Astrocyte of the spinal cord (primary cell): ENCODE data around the gene PPP1R9A.
A peak's percentile ranks its signal among the peaks of the same experiment; 100 is the strongest.

ENCODE experiments used
- DNase-seq: peaks from one replicate; pipeline ENCODE4 v3.0.0; 2011; ENCODE audit warnings: low read depth, low spot score
- H3K4me3 ChIP-seq: 2 replicates; pipeline ENCODE4 v1.5.1; 2011; ENCODE audit warnings: low read depth, mild to moderate bottlenecking, low read length, moderate library complexity
- in situ Hi-C: cut with HindIII; loops from 2 replicates; pipeline ENCODE4 v1.10.0; 2017; ENCODE audit warnings: low sequenced_read_pairs
- TF ChIP-seq, protein P1 (sequence below): IDR thresholded peaks from 2 replicates; pipeline ENCODE4 v1.5.1; 2012; ENCODE audit warnings: low read depth, mild to moderate bottlenecking, low read length, inconsistent platforms

Gene PPP1R9A

GRCh38 chr7:95324431-95324830 is 417.0 kb downstream of the PPP1R9A start, which contains the start of gene PON1:
Gene PON1 (minus strand): TSS chr7:95324532. CDS start chr7:95324475, 57 bp downstream.
- in situ Hi-C loops: no loop called here
- no peak for DNase-seq
- TF ChIP-seq, protein P1, sequence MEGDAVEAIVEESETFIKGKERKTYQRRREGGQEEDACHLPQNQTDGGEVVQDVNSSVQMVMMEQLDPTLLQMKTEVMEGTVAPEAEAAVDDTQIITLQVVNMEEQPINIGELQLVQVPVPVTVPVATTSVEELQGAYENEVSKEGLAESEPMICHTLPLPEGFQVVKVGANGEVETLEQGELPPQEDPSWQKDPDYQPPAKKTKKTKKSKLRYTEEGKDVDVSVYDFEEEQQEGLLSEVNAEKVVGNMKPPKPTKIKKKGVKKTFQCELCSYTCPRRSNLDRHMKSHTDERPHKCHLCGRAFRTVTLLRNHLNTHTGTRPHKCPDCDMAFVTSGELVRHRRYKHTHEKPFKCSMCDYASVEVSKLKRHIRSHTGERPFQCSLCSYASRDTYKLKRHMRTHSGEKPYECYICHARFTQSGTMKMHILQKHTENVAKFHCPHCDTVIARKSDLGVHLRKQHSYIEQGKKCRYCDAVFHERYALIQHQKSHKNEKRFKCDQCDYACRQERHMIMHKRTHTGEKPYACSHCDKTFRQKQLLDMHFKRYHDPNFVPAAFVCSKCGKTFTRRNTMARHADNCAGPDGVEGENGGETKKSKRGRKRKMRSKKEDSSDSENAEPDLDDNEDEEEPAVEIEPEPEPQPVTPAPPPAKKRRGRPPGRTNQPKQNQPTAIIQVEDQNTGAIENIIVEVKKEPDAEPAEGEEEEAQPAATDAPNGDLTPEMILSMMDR: no peak
- H3K4me3 ChIP-seq: no peak within 1 kb of the TSS

GRCh38 chr7:95327356-95327755 is 420.0 kb downstream of the PPP1R9A start:
- DNase-seq: no peak
- in situ Hi-C loops: no loop called here
- TF ChIP-seq, protein P1: no peak
- no peak overlapping the region for H3K4me3 ChIP-seq

DNA sequence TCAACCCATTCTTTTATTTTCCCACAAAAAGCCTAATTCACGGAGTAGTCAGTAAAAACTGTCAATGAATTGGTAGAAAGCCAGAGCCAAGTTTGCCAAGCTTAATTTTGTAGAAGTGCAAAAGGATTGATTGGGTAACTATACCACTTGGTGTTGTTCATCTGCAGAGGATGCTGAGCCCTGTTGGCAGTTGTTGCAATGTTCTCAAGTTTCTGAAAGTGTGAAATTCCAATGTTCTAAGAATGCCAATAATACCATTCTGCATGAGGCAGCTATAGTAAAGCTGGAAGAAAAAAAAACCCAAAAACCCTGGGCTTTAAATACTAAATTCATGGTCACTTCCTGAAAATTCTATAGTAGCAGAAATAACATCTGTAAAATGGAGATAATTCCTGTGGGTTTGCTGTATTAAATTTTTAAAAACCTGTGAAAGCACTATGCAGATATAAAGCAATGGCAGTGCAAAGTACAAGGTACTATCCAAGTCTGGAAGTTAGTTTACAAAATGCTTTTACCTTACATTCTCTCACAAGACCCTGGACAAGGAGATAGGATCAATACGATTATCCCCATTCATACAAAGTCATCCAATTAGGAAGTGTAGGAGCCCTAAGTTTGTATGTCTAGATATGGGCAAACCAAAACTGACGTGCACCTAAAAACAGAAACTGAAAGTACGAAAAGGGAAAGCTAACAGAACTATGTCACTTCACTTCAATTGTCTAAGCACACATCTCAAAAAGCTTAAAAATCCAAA is 423.0 kb downstream of the PPP1R9A start:
- H3K4me3 ChIP-seq: no peak overlapping the region
- DNase-seq: peak; percentile 18
- in situ Hi-C loops: no loop called here
- TF ChIP-seq, protein P1: no peak

DNA sequence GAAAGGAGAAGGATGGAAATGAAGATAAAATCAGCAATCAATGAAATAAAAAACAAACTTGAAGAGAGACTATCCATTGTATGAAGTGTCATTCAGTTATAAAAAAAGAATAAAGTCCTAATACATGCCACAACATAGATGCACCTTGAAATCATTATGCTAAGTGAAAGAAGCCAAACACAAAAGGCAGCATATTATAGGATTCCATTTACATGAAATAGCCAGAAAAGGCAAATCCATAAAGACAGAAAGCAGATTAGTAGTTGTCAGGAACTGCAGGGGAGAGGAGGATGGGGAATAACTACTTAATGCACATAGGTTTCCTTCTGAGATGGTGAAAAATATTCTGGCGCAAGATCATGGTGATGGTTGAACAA is 423.6 kb downstream of the PPP1R9A start:
- no peak for DNase-seq
- H3K4me3 ChIP-seq: no peak overlapping the region
- TF ChIP-seq, protein P1: no peak
- in situ Hi-C loops: no loop called here

- TF ChIP-seq, protein P1: no peak
- in situ Hi-C loops: no loop called here
- peak; percentile 5 for DNase-seq
- no peak overlapping the region for H3K4me3 ChIP-seq
Observed at GRCh38 chr7:95334447-95334846, 427.1 kb downstream of the PPP1R9A start.

GRCh38 chr7:95335093-95335492 is 427.7 kb downstream of the PPP1R9A start:
- peak; percentile 80 for DNase-seq
- in situ Hi-C loops: no loop called here

More at GRCh38 chr7:95335093-95335492, 427.7 kb downstream of the PPP1R9A start:
- TF ChIP-seq, protein P1: no peak
- H3K4me3 ChIP-seq: no peak overlapping the region
